HG02852 (cell line): ENCODE data around the gene KMT2B.

Experiments used
- ATAC-seq: cut with Tn5 transposase; IDR thresholded peaks from one replicate; pipeline ENCODE4 v1.9.1; 2021; ENCODE audit warnings: mild to moderate bottlenecking, moderate library complexity; ENCODE audit not compliant: unreplicated experiment

Gene KMT2B

GRCh38 chr19:35777086-35777841 is 59.5 kb downstream of the KMT2B start:
- ATAC-seq: no peak

- no peak for ATAC-seq
These were observed 60.2 kb downstream of the KMT2B start for GRCh38 chr19:35777961-35778360.

GRCh38 chr19:35779033-35779432 is 61.2 kb downstream of the KMT2B start:
- no peak for ATAC-seq

- no peak for ATAC-seq
These were observed 62.3 kb downstream of the KMT2B start for GRCh38 chr19:35780058-35780457.

- ATAC-seq: no peak
These were observed 62.9 kb downstream of the KMT2B start for GRCh38 chr19:35780717-35781116.

- no peak for ATAC-seq
These were observed 63.8 kb downstream of the KMT2B start for GRCh38 chr19:35781650-35782049.

GRCh38 chr19:35782589-35782988 is 64.8 kb downstream of the KMT2B start:
- no peak for ATAC-seq

GRCh38 chr19:35783469-35784434 is 65.9 kb downstream of the KMT2B start:
- ATAC-seq: no peak

- no peak for ATAC-seq
These were observed 66.9 kb downstream of the KMT2B start for GRCh38 chr19:35784503-35785338.

GRCh38 chr19:35785339-35785627 is 67.5 kb downstream of the KMT2B start:
- ATAC-seq: no peak

- ATAC-seq: no peak
These were observed 68.7 kb downstream of the KMT2B start for GRCh38 chr19:35786299-35787160.

GRCh38 chr19:35787227-35787799 is 69.5 kb downstream of the KMT2B start:
- ATAC-seq: no peak
